ENCODE data around the gene JAG2. TPM values are rescaled to one million over a fixed set of nuclear protein-coding genes. Genes with fewer than 3 reads are reported as not detected.
A peak's percentile ranks its signal among the peaks of the same experiment; 100 is the strongest.

Gene JAG2
- total RNA-seq, 1 donor from 2014 or later, result 26.1 TPM

GRCh38 chr14:105098316-105098715, 70.3 kb downstream of the JAG2 start:
- peaks cover 7% of the 10 kb centered on the region for H3K9me3 ChIP-seq (replicated peaks)
- H3K36me3 ChIP-seq, result no peaks in the 10 kb centered on the region
- H3K27me3 ChIP-seq (ENCODE audit: low read depth), result peaks cover 21% of the 10 kb centered on the region
- intact Hi-C loops (cut with micrococcal nuclease), result loop anchor here (10.0 kb wide), 1 partner anchor 256 kb away; no protein-coding TSS in a partner anchor
- no peak overlapping the region for H3K27ac ChIP-seq (replicated peaks)
- no peak for TF ChIP-seq CTCF (IDR thresholded peaks at IDR 0.05; ENCODE audit: borderline replicate concordance)
- no peak overlapping the region for H3K4me3 ChIP-seq
- DNase-seq, result no peak
- H3K4me1 ChIP-seq, result peaks cover 12% of the 10 kb centered on the region

- TF ChIP-seq CTCF (IDR thresholded peaks at IDR 0.05; ENCODE audit: borderline replicate concordance), result no peak
- no peak for DNase-seq
- H3K27ac ChIP-seq (replicated peaks), result no peak overlapping the region
- H3K9me3 ChIP-seq (replicated peaks), result peaks cover 6% of the 10 kb centered on the region
- intact Hi-C loops (cut with micrococcal nuclease), result loop anchor here (10.0 kb wide), 1 partner anchor 257 kb away; no protein-coding TSS in a partner anchor
- no peak overlapping the region for H3K4me3 ChIP-seq
- H3K27me3 ChIP-seq (ENCODE audit: low read depth), result peaks cover 17% of the 10 kb centered on the region
- H3K4me1 ChIP-seq, result peaks cover 15% of the 10 kb centered on the region
- no peaks in the 10 kb centered on the region for H3K36me3 ChIP-seq
Observed at GRCh38 chr14:105097794-105098127, 70.8 kb downstream of the JAG2 start.

- Histone ChIP-seq H3K27ac (replicated peaks) (no peak overlapping the region), H3K9me3 (replicated peaks) (peaks cover 6% of the 10 kb centered on the region), H3K4me1 (peaks cover 29% of the 10 kb centered on the region), H3K4me3 (no peak overlapping the region), H3K27me3 (ENCODE audit: low read depth) (peaks cover 4% of the 10 kb centered on the region), H3K36me3 (no peaks in the 10 kb centered on the region)
- no peak for DNase-seq
- TF ChIP-seq CTCF (IDR thresholded peaks at IDR 0.05; ENCODE audit: borderline replicate concordance), result no peak
- intact Hi-C loops (cut with micrococcal nuclease), result loop anchor here (10.0 kb wide), 1 partner anchor 258 kb away; no protein-coding TSS in a partner anchor
Observed at GRCh38 chr14:105096206-105096875, 72.2 kb downstream of the JAG2 start.

GRCh38 chr14:105095236-105095805, 73.3 kb downstream of the JAG2 start:
- Histone ChIP-seq H3K4me1 (peaks cover 39% of the 10 kb centered on the region), H3K36me3 (no peaks in the 10 kb centered on the region), H3K9me3 (replicated peaks) (peaks cover 6% of the 10 kb centered on the region), H3K27ac (replicated peaks) (no peak overlapping the region), H3K4me3 (no peak overlapping the region), H3K27me3 (ENCODE audit: low read depth) (no peaks in the 10 kb centered on the region)
- no peak for TF ChIP-seq CTCF (IDR thresholded peaks at IDR 0.05; ENCODE audit: borderline replicate concordance)
- DNase-seq, result no peak
- intact Hi-C loops (cut with micrococcal nuclease), result loop anchor here (10.0 kb wide), 1 partner anchor 259 kb away; no protein-coding TSS in a partner anchor

GRCh38 chr14:105094193-105094907, 74.2 kb downstream of the JAG2 start:
- no peak for TF ChIP-seq CTCF (IDR thresholded peaks at IDR 0.05; ENCODE audit: borderline replicate concordance)
- peak overlapping the region; percentile 91 for H3K27ac ChIP-seq (replicated peaks)
- no peaks in the 10 kb centered on the region for H3K36me3 ChIP-seq
- DNase-seq, result no peak
- no peaks in the 10 kb centered on the region for H3K27me3 ChIP-seq (ENCODE audit: low read depth)
- H3K4me1 ChIP-seq, result peaks cover 44% of the 10 kb centered on the region
- intact Hi-C loops (cut with micrococcal nuclease), result loop anchor here (10.0 kb wide), 1 partner anchor 260 kb away; no protein-coding TSS in a partner anchor
- peak overlapping the region; percentile 85 for H3K4me3 ChIP-seq
- no peaks in the 10 kb centered on the region for H3K9me3 ChIP-seq (replicated peaks)

Data from left ventricle myocardium inferior (tissue), 1 donor.